ENCODE results near the gene HM13. TPM values are rescaled to one million over a fixed set of nuclear protein-coding genes. Genes with fewer than 3 reads are reported as not detected.

Gene HM13
- total and polyA plus RNA-seq, 9 of the 15 experiments (the other 6 are each of a cell fraction or from before 2014, with no cell fraction given): 7.7 to 136 (median 74.5) TPM

DNA sequence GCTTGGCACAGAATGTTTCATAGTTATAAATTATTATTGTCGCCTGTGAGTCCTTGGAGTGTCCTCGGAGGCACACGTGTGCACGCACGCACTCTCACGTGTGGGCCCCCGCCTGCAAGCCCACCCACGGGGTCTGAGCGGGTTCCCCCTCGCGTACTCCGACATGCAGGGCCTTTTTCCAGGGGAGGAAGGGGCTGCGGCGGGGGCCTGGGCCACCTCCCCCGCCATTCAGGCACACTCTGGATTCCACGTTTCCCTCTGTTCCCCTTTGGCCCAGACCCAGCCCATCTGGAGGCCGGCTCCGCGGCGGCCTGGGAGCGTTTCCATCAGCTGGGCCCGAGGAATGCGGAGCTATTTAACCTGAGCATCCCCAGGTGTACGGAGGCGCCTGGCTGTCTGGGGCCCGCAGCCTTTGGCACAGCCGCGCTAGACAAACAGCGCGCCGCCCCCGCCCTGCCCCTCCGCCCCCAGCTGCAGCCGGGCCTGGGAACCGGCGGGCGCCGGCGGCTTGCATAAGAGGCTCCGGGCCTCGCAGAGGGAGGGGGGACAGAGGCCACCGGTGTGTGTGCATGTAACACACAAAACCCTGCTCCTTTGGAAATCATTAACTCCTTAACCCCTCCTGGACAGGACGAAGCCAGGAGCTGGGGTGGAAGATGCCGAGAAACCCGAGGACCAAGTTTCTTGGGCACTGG, 94.2 kb downstream of the HM13 start (continued):
- TF ChIP-seq ETV6 (IDR thresholded peaks at IDR 0.05; ENCODE audit: borderline replicate concordance in 1 of 2, low read depth in 2 of 2, low read length in 1 of 2): no peak
- no peak for TF ChIP-seq ETV6 (CRISPR knock-in tag; IDR thresholded peaks at IDR 0.05; ENCODE audit: borderline replicate concordance)
- TF ChIP-seq CBFB (CRISPR knock-in tag; IDR thresholded peaks at IDR 0.05): no peak
- TF ChIP-seq GATAD2B (IDR thresholded peaks at IDR 0.05; ENCODE audit: borderline replicate concordance): no peak
- TF ChIP-seq ZNF79 (CRISPR knock-in tag; IDR thresholded peaks at IDR 0.05; ENCODE audit: low read depth): no peak
- TF ChIP-seq FOXJ3 (CRISPR knock-in tag; IDR thresholded peaks at IDR 0.05): no peak
- TF ChIP-seq ELF4 (CRISPR knock-in tag; IDR thresholded peaks at IDR 0.05): no peak
- TF ChIP-seq, protein P1, sequence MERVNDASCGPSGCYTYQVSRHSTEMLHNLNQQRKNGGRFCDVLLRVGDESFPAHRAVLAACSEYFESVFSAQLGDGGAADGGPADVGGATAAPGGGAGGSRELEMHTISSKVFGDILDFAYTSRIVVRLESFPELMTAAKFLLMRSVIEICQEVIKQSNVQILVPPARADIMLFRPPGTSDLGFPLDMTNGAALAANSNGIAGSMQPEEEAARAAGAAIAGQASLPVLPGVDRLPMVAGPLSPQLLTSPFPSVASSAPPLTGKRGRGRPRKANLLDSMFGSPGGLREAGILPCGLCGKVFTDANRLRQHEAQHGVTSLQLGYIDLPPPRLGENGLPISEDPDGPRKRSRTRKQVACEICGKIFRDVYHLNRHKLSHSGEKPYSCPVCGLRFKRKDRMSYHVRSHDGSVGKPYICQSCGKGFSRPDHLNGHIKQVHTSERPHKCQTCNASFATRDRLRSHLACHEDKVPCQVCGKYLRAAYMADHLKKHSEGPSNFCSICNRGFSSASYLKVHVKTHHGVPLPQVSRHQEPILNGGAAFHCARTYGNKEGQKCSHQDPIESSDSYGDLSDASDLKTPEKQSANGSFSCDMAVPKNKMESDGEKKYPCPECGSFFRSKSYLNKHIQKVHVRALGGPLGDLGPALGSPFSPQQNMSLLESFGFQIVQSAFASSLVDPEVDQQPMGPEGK (CRISPR knock-in tag; IDR thresholded peaks at IDR 0.05; ENCODE audit: borderline replicate concordance): no peak
- TF ChIP-seq, protein P2, sequence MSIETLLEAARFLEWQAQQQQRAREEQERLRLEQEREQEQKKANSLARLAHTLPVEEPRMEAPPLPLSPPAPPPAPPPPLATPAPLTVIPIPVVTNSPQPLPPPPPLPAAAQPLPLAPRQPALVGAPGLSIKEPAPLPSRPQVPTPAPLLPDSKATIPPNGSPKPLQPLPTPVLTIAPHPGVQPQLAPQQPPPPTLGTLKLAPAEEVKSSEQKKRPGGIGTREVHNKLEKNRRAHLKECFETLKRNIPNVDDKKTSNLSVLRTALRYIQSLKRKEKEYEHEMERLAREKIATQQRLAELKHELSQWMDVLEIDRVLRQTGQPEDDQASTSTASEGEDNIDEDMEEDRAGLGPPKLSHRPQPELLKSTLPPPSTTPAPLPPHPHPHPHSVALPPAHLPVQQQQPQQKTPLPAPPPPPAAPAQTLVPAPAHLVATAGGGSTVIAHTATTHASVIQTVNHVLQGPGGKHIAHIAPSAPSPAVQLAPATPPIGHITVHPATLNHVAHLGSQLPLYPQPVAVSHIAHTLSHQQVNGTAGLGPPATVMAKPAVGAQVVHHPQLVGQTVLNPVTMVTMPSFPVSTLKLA (conservative IDR thresholded peaks at IDR 0.05): peak in 1 of 2 experiments; percentile 66; a peak in 3 of 4 replicates
- TF ChIP-seq ZFP30 (CRISPR knock-in tag; IDR thresholded peaks at IDR 0.05; ENCODE audit: borderline replicate concordance): no peak
- TF ChIP-seq, protein P3, sequence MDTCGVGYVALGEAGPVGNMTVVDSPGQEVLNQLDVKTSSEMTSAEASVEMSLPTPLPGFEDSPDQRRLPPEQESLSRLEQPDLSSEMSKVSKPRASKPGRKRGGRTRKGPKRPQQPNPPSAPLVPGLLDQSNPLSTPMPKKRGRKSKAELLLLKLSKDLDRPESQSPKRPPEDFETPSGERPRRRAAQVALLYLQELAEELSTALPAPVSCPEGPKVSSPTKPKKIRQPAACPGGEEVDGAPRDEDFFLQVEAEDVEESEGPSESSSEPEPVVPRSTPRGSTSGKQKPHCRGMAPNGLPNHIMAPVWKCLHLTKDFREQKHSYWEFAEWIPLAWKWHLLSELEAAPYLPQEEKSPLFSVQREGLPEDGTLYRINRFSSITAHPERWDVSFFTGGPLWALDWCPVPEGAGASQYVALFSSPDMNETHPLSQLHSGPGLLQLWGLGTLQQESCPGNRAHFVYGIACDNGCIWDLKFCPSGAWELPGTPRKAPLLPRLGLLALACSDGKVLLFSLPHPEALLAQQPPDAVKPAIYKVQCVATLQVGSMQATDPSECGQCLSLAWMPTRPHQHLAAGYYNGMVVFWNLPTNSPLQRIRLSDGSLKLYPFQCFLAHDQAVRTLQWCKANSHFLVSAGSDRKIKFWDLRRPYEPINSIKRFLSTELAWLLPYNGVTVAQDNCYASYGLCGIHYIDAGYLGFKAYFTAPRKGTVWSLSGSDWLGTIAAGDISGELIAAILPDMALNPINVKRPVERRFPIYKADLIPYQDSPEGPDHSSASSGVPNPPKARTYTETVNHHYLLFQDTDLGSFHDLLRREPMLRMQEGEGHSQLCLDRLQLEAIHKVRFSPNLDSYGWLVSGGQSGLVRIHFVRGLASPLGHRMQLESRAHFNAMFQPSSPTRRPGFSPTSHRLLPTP (IDR thresholded peaks at IDR 0.05; ENCODE audit: borderline replicate concordance, extremely low read depth, insufficient read length): no peak
- TF ChIP-seq FOXM1 (IDR thresholded peaks at IDR 0.05; ENCODE audit: low read depth): no peak
- no peak for TF ChIP-seq FOXM1 (CRISPR knock-in tag; IDR thresholded peaks at IDR 0.05; ENCODE audit: low read depth)
- TF ChIP-seq ZNF408 (CRISPR knock-in tag; IDR thresholded peaks at IDR 0.05; ENCODE audit: low read depth): no peak
- no peak for TF ChIP-seq OTX1 (CRISPR knock-in tag; IDR thresholded peaks at IDR 0.05)
- TF ChIP-seq, protein P4, sequence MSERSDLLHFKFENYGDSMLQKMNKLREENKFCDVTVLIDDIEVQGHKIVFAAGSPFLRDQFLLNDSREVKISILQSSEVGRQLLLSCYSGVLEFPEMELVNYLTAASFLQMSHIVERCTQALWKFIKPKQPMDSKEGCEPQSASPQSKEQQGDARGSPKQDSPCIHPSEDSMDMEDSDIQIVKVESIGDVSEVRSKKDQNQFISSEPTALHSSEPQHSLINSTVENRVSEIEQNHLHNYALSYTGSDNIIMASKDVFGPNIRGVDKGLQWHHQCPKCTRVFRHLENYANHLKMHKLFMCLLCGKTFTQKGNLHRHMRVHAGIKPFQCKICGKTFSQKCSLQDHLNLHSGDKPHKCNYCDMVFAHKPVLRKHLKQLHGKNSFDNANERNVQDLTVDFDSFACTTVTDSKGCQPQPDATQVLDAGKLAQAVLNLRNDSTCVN (CRISPR knock-in tag; IDR thresholded peaks at IDR 0.05): no peak
- TF ChIP-seq TGIF2 (CRISPR knock-in tag; IDR thresholded peaks at IDR 0.05): no peak
- no peak for TF ChIP-seq KLF13 (tag; IDR thresholded peaks at IDR 0.05; ENCODE audit: borderline replicate concordance, low read depth)
